Measurements from ENCODE around the gene GSG1L. TPM values are rescaled to one million over a fixed set of nuclear protein-coding genes. Genes with fewer than 3 reads are reported as not detected.

The GSG1L gene
- not detected for total RNA-seq

GRCh38 chr16:28063591-28064061, at the start of gene GSG1L:
Gene GSG1L (minus strand): TSS chr16:28063714. CDS start chr16:28063424, 290 bp downstream.

Other genes starting within 250 kb of the GSG1L start
- gene XPO6, start 148.3 kb upstream of the GSG1L start, total RNA-seq: 100 to 1,000 TPM; 221 to 223 TPM
- gene SBK1, start 228.8 kb upstream of the GSG1L start, total RNA-seq: 10 to 100 TPM in 1 of 2 experiments, 1 to 10 TPM in 1; 9.3 to 10.0 TPM

Measured in activated naive CD4-positive, alpha-beta T cell treated with anti-CD3 and anti-CD28 coated beads, Interleukin-2, amount 10 ng/mL, durations not matched to agents 5 hours and 36 hours (primary cell).